H1 (cell line): Measurements from ENCODE around the gene VAT1L. TPM values are rescaled to one million over a fixed set of nuclear protein-coding genes. Genes with fewer than 3 reads are reported as not detected.

ENCODE experiments used
- BRCA1 ChIP-seq: IDR thresholded peaks from 2 replicates; pipeline ENCODE4 v1.6.1; 2012; ENCODE audit warnings: low read depth, low read length, improper control_type of control experiment
- CHD7 ChIP-seq: fragments of 300-600 bp; sonication (generic); IDR thresholded peaks from 2 replicates; pipeline ENCODE4 v1.7.1; 2012; ENCODE audit warnings: low read length, moderate library complexity, mild to moderate bottlenecking, inconsistent platforms; ENCODE audit not compliant: insufficient replicate concordance
- NANOG ChIP-seq: IDR thresholded peaks from 2 replicates; pipeline ENCODE4 v1.6.1; 2011; ENCODE audit warnings: low read length, low read depth, mild to moderate bottlenecking, inconsistent platforms; ENCODE audit not compliant: insufficient read depth, poor library complexity, severe bottlenecking
- RXRA ChIP-seq: IDR thresholded peaks from 2 replicates; pipeline ENCODE4 v1.6.1; 2011; ENCODE audit warnings: low read depth, mild to moderate bottlenecking, low read length, moderate library complexity; ENCODE audit not compliant: insufficient read depth
- SP2 ChIP-seq: IDR thresholded peaks from 2 replicates; pipeline ENCODE4 v1.6.1; 2012; ENCODE audit warnings: mild to moderate bottlenecking, low read length, inconsistent platforms
- SP4 ChIP-seq: IDR thresholded peaks from 2 replicates; pipeline ENCODE4 v1.6.1; 2012; ENCODE audit warnings: low read length, inconsistent platforms
- TCF12 ChIP-seq: IDR thresholded peaks from 2 replicates; pipeline ENCODE4 v1.6.1; 2011; ENCODE audit warnings: low read depth, mild to moderate bottlenecking, low read length
- USF2 ChIP-seq: IDR thresholded peaks from 2 replicates; pipeline ENCODE4 v1.6.1; 2011; ENCODE audit warnings: low read length, improper control_type of control experiment
- YY1 ChIP-seq: IDR thresholded peaks from 2 replicates; pipeline ENCODE4 v1.6.1; 2011; ENCODE audit warnings: low read depth, mild to moderate bottlenecking, low read length
- polyA plus RNA-seq, 7 experiments: library from polyadenylated mRNA; depleted of rRNA in 3 of 7; stranded (reverse) in 5 of 7; unstranded in 2 of 7; fragments of >200 nt in 5 of 7; fragments of 200-250 nt in 2 of 7; gene quantifications; 1 replicate in 5 of 7; 2 replicates in 1 of 7; 4 replicates in 1 of 7; pipeline versions ENCODE4 v1.2.1 to v1.2.3, GENCODE V29; 2011 to 2013; ENCODE audit warnings: missing spikeins in 2 of 7, mixed read lengths in 2 of 7
- total RNA-seq: library from RNA; stranded (reverse); fragmentation: NEBNext Ultra II Directional; extraction: Animal tissue kit (Norgen Biotek cat#: 25700); gene quantifications from 2 replicates; pipeline ENCODE4 v1.2.1, GENCODE V29; 2021

Gene VAT1L
- total and polyA plus RNA-seq, 2 of the 8 experiments (the other 6 are each of a cell fraction or from before 2014, with no cell fraction given), result 46.3 to 48.2 TPM

DNA sequence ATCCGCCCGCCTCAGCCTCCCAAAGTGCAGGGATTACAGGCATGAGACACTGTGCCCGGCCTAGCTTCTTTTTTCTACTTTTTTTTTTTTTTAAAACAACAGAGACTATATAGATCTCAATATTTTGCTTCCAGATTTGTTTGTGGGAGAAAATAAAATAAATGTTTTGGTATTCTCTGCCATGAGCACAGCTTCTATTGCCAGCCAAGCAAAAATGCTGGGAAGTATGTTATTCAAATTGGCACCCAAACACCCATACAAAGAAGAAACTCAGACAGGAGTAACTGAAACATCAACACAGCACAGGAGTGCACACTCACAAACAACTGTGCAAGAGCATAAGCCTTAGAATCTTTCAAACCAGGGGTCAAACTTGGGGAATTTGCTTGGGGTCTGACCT is 196.7 kb downstream of the VAT1L start (continued):
- TF ChIP-seq CHD7 (no peak), TCF12 (no peak), YY1 (no peak), USF2 (no peak), SP4 (no peak), SP2 (no peak), NANOG (no peak), BRCA1 (no peak), RXRA (no peak)
